Common myeloid progenitor, CD34-positive (primary cell): Measurements from ENCODE around the gene ATP11C.
"Not testable (repeated sequence)": the region's sequence is repeated elsewhere in the genome, so short reads cannot be mapped to it uniquely, and the experiment has no call there.

Experiments used
- CTCF ChIA-PET: fragments of 350-600 bp; sonication (Branson Sonifier 250); formaldehyde crosslinking; loops from one replicate; lab custom pipeline; 2021; ENCODE audit warnings: antibody characterized with exemption; lab: Charles Lee
- POLR2A ChIA-PET: fragments of 350-600 bp; sonication (Branson Sonifier 250); formaldehyde crosslinking; loops from one replicate; lab custom pipeline; 2021; ENCODE audit warnings: antibody characterized with exemption; lab: Charles Lee
- DNase-seq, 3 donors: peaks; one replicate each; pipeline versions ENCODE4 v3.0.0 to v3.0.0-alpha.2; 2013
- H3K27ac ChIP-seq, 2 experiments: 1 replicate in 1 of 2; 2 replicates in 1 of 2; pipeline ENCODE4 v1.7.0; 2013; ENCODE audit warnings: inconsistent platforms in 2 of 2, low read length in 2 of 2, mild to moderate bottlenecking in 2 of 2, low read depth in 1 of 2, moderate library complexity in 1 of 2; ENCODE audit not compliant: severe bottlenecking in 2 of 2, insufficient read depth in 1 of 2, poor library complexity in 1 of 2
- H3K27me3 ChIP-seq, 5 experiments: replicated peaks in 2 of 5; 1 replicate in 3 of 5; 2 replicates in 2 of 5; pipeline versions ENCODE4 v1.6.1 to v1.7.0; 2013; ENCODE audit warnings: low read length in 4 of 5, mild to moderate bottlenecking in 2 of 5, moderate library complexity in 2 of 5, inconsistent platforms in 1 of 5; ENCODE audit not compliant: insufficient read depth in 5 of 5, control insufficient read depth in 4 of 5
- H3K36me3 ChIP-seq, 4 experiments: 1 replicate in 2 of 4; 2 replicates in 2 of 4; pipeline versions ENCODE4 v1.6.1 to v1.7.0; 2013; ENCODE audit warnings: low read length in 3 of 4, control low read depth in 1 of 4, mild to moderate bottlenecking in 1 of 4; ENCODE audit not compliant: control insufficient read depth in 4 of 4, insufficient read depth in 4 of 4
- H3K4me1 ChIP-seq, 4 experiments: 1 replicate in 3 of 4; 2 replicates in 1 of 4; pipeline versions ENCODE4 v1.6.1 to v1.7.1; 2013; ENCODE audit warnings: low read length in 3 of 4, mild to moderate bottlenecking in 3 of 4, control low read depth in 1 of 4, inconsistent platforms in 1 of 4, moderate library complexity in 1 of 4; ENCODE audit not compliant: control insufficient read depth in 4 of 4, insufficient read depth in 4 of 4; ENCODE audit errors: control extremely low read depth in 1 of 4
- H3K4me3 ChIP-seq, 7 experiments: 1 replicate in 4 of 7; 2 replicates in 3 of 7; pipeline versions ENCODE4 v1.5.1 to v1.7.0; 2013; ENCODE audit warnings: mild to moderate bottlenecking in 7 of 7, low read length in 6 of 7, moderate library complexity in 6 of 7, inconsistent platforms in 2 of 7, low read depth in 2 of 7, control low read depth in 1 of 7; ENCODE audit not compliant: insufficient read depth in 4 of 7, control insufficient read depth in 1 of 7; ENCODE audit errors: extremely low read depth in 1 of 7
- H3K9me3 ChIP-seq, 5 experiments: 1 replicate in 4 of 5; 2 replicates in 1 of 5; pipeline versions ENCODE4 v1.6.1 to v1.7.1; 2013; ENCODE audit warnings: low read length in 4 of 5, mild to moderate bottlenecking in 2 of 5, inconsistent platforms in 1 of 5, low read depth in 1 of 5, moderate library complexity in 1 of 5; ENCODE audit not compliant: control insufficient read depth in 4 of 5, insufficient read depth in 2 of 5; ENCODE audit errors: control extremely low read depth in 1 of 5
- whole genome bisulfite sequencing: methylation state at CpG from one replicate; pipeline ENCODE4 v1.1.5; 2013; ENCODE audit not compliant: insufficient coverage; 5-methylcytosine and 5-hydroxymethylcytosine counted together

Gene ATP11C

GRCh38 chrX:139929876-139930275 lies 3.0 kb downstream of the ATP11C start:
- 87% methylated on average over 4 of the region's 5 CpGs for WGBS
- Histone ChIP-seq H3K4me3 (no peak overlapping the region), H3K36me3 (no peaks in the 10 kb centered on the region), H3K9me3 (peaks cover 0 to 2% (median 0%) of the 10 kb centered on the region in 5 experiments), H3K4me1 (peaks cover 2 to 19% (median 7%) of the 10 kb centered on the region in 4 experiments), H3K27ac (no peak overlapping the region), H3K27me3 (peaks cover 0 to 14% (median 0%) of the 10 kb centered on the region in 5 experiments)
- DNase-seq: no peak
- ChIA-PET POLR2A (no interaction called here), CTCF (interaction anchor here (1.2 kb wide), 1 partner anchor 9 kb away, joined by 3 read pairs; no protein-coding TSS in a partner anchor)

- Histone ChIP-seq H3K27ac (no peak overlapping the region), H3K9me3 (no peaks in the 10 kb centered on the region), H3K27me3 (no peaks in the 10 kb centered on the region), H3K4me1 (peaks cover 0 to 11% (median 2%) of the 10 kb centered on the region in 4 experiments), H3K36me3 (no peaks in the 10 kb centered on the region), H3K4me3 (no peak overlapping the region)
- DNase-seq: peak in 2 of 3 donors; percentile 27 to 43
- POLR2A ChIA-PET: no interaction called here
- CTCF ChIA-PET: no interaction called here
- 50% methylated on average over 2 of the region's 6 CpGs for WGBS
Measured at GRCh38 chrX:139924696-139925095, 8.2 kb downstream of the ATP11C start.

- POLR2A ChIA-PET: no interaction called here
- CTCF ChIA-PET: interaction anchor here (1.7 kb wide), 1 partner anchor 10 kb away, joined by 3 read pairs; no protein-coding TSS in a partner anchor
Measured at GRCh38 chrX:139924069-139924695, 8.7 kb downstream of the ATP11C start.

GRCh38 chrX:139921142-139921541 lies 11.7 kb downstream of the ATP11C start:
- CTCF ChIA-PET: interaction anchor here (1.7 kb wide), 1 partner anchor 9 kb away, joined by 3 read pairs; no protein-coding TSS in a partner anchor
- H3K27me3 ChIP-seq, H3K9me3 ChIP-seq, POLR2A ChIA-PET, H3K27ac ChIP-seq, DNase-seq, H3K4me3 ChIP-seq, H3K36me3 ChIP-seq: not testable (repeated sequence)
- H3K4me1 ChIP-seq: peaks cover 0 to 11% (median 2%) of the 10 kb centered on the region in 4 experiments
- 47% methylated on average over 2 of the region's 6 CpGs for WGBS

More at GRCh38 chrX:139924069-139924695, 8.7 kb downstream of the ATP11C start:
- H3K4me1 ChIP-seq: peaks cover 0 to 11% (median 2%) of the 10 kb centered on the region in 4 experiments
- H3K27me3 ChIP-seq: no peaks in the 10 kb centered on the region
- no peak overlapping the region for H3K27ac ChIP-seq
- DNase-seq: peak in 2 of 3 donors; percentile 10 to 27
- no peaks in the 10 kb centered on the region for H3K9me3 ChIP-seq
- WGBS: 56% methylated on average over 5 of the region's 5 CpGs
- no peaks in the 10 kb centered on the region for H3K36me3 ChIP-seq
- no peak overlapping the region for H3K4me3 ChIP-seq

DNA sequence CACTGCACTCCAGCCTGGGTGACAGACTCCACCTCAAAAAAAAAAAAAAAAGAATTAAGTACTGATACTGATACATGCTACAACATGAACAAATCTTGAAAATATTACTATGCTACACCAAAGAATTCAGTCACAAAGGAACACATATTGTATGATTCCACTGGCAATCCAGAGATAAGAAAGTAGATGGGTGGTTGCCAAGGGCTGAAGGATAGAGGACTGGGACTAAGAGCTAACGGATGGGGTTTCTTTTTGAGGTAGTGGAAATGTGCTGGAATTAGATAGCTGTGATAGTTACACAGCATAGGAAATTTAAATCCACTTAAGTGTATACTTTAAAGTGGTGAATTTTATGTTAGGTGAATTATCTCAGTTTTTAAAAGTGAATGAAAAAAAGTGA lies 12.5 kb downstream of the ATP11C start:
- H3K36me3 ChIP-seq: no peaks in the 10 kb centered on the region
- 67% methylated on average over 1 of the region's 1 CpG for WGBS
- no peaks in the 10 kb centered on the region for H3K27me3 ChIP-seq
- H3K9me3 ChIP-seq: no peaks in the 10 kb centered on the region
- peak in 2 of 3 donors; percentile 35 to 66 for DNase-seq
- no peak overlapping the region for H3K4me3 ChIP-seq
- CTCF ChIA-PET: interaction anchor here (1.6 to 1.7 kb wide), 2 partner anchors 9 to 12 kb away, joined by 3 read pairs; no protein-coding TSS in a partner anchor
- H3K27ac ChIP-seq: no peak overlapping the region
- peaks cover 0 to 10% (median 2%) of the 10 kb centered on the region in 4 experiments for H3K4me1 ChIP-seq
- POLR2A ChIA-PET: no interaction called here

DNA sequence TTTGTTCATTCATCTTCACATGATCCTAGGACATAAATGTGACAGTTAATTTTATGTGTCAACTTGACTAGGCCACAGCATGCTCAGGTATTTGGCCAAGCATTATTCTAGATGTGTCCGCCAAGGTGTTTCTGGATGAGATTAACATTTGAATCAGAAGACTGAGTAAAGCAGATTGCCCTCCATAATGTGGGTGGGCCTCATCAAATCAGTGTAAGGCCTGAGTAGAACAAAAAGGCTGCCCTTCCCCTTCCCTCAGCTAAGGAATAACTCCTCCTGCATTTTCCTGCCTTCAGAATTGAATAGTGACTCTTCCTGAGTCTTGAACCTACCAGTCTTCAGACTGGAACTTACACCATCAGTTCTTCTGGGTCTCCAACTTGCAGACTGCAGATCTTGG lies 18.4 kb downstream of the ATP11C start:
- CTCF ChIA-PET: interaction anchor here (1.4 kb wide), 1 partner anchor 9 kb away, joined by 3 read pairs; no protein-coding TSS in a partner anchor
- 60% methylated on average over 1 of the region's 1 CpG for WGBS
- H3K4me1 ChIP-seq: peaks cover 0 to 6% (median 0%) of the 10 kb centered on the region in 4 experiments

DNA sequence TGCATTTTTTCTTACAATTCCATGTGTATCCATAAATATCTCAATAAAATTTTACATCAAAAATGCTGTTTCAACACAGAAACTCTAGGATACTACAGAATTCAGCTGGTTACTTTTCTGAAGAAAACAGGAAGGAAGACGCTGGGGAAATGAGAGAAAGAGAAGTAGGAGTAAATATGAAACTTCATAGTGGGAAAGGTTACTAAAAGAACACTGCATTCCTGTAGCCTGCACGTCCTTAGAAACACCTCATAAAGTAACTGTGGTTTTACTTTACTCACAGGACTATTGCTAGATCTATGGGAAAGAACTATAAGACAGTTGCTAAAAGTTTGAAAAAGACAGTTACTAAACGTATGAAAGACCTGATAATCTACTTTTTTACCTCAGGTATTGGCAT lies 23.1 kb downstream of the ATP11C start:
- no peak for DNase-seq
- Histone ChIP-seq H3K27ac (no peak overlapping the region), H3K4me3 (no peak overlapping the region), H3K4me1 (peaks cover 0 to 6% (median 0%) of the 10 kb centered on the region in 4 experiments), H3K9me3 (no peaks in the 10 kb centered on the region), H3K27me3 (no peaks in the 10 kb centered on the region), H3K36me3 (peaks cover 0 to 4% (median 0%) of the 10 kb centered on the region in 4 experiments)
- POLR2A ChIA-PET: no interaction called here
- WGBS: no CpG with 5 or more reads among the region's 3 CpGs
- CTCF ChIA-PET: no interaction called here

More for the DNA sequence above, 18.4 kb downstream of the ATP11C start:
- POLR2A ChIA-PET: no interaction called here
- no peaks in the 10 kb centered on the region for H3K9me3 ChIP-seq
- H3K27me3 ChIP-seq: no peaks in the 10 kb centered on the region
- DNase-seq: no peak
- H3K27ac ChIP-seq: no peak overlapping the region
- peaks cover 0 to 4% (median 0%) of the 10 kb centered on the region in 4 experiments for H3K36me3 ChIP-seq
- H3K4me3 ChIP-seq: no peak overlapping the region
